Mesenchymal stem cell (in vitro differentiated cells and primary cell): ENCODE results near the gene NECTIN1.
A peak's percentile ranks its signal among the peaks of the same experiment; 100 is the strongest.

Experiments
- DNase-seq: peaks from one replicate; pipeline ENCODE4 v3.0.0-alpha.2; 2013
- H2AFZ ChIP-seq: one replicate; pipeline ENCODE4 v1.6.1; 2013; ENCODE audit warnings: low read depth, mild to moderate bottlenecking, control low read depth, inconsistent platforms, low read length, moderate library complexity
- H2AK5ac ChIP-seq: 2 replicates; pipeline ENCODE4 v1.6.1; 2013; ENCODE audit warnings: low read length, moderate library complexity, mild to moderate bottlenecking, inconsistent platforms; ENCODE audit not compliant: severe bottlenecking
- H2BK120ac ChIP-seq: one replicate; pipeline ENCODE4 v1.6.1; 2013; ENCODE audit warnings: low read depth, mild to moderate bottlenecking, inconsistent platforms, low read length, moderate library complexity
- H2BK12ac ChIP-seq, 2 experiments: one replicate each; pipeline ENCODE4 v1.6.1; 2013; ENCODE audit warnings: inconsistent platforms in 2 of 2, low read length in 2 of 2, mild to moderate bottlenecking in 2 of 2, moderate library complexity in 2 of 2, control low read depth in 1 of 2
- H2BK15ac ChIP-seq: one replicate; pipeline ENCODE4 v1.6.1; 2013; ENCODE audit warnings: mild to moderate bottlenecking, low read depth, inconsistent platforms; ENCODE audit not compliant: poor library complexity, severe bottlenecking
- H2BK5ac ChIP-seq: 2 replicates; pipeline ENCODE4 v1.6.1; 2013; ENCODE audit warnings: low read depth, mild to moderate bottlenecking, low read length, control low read depth, inconsistent platforms; ENCODE audit not compliant: poor library complexity, severe bottlenecking
- H3K14ac ChIP-seq, 2 experiments: one replicate each; pipeline ENCODE4 v1.6.1; 2013; ENCODE audit warnings: inconsistent platforms in 2 of 2, low read length in 2 of 2, control low read depth in 1 of 2, mild to moderate bottlenecking in 1 of 2, moderate library complexity in 1 of 2
- H3K18ac ChIP-seq, 2 experiments: one replicate each; pipeline ENCODE4 v1.6.1; 2013; ENCODE audit warnings: inconsistent platforms in 2 of 2, low read length in 2 of 2, control low read depth in 1 of 2, low read depth in 1 of 2, mild to moderate bottlenecking in 1 of 2
- H3K23ac ChIP-seq, 2 experiments: one replicate each; pipeline ENCODE4 v1.6.1; 2013; ENCODE audit warnings: inconsistent platforms in 2 of 2, low read length in 2 of 2, mild to moderate bottlenecking in 2 of 2, moderate library complexity in 2 of 2, control low read depth in 1 of 2
- H3K27ac ChIP-seq: 2 replicates; pipeline ENCODE4 v1.5.1; 2013; ENCODE audit warnings: mild to moderate bottlenecking, moderate library complexity, low read length, control low read depth, inconsistent platforms; ENCODE audit not compliant: poor library complexity, severe bottlenecking
- H3K27me3 ChIP-seq, 2 experiments: 2 replicates each; pipeline versions ENCODE4 v1.6.1 to v1.7.0; 2013; ENCODE audit warnings: low read length in 2 of 2, mild to moderate bottlenecking in 2 of 2, moderate library complexity in 2 of 2, control low read depth in 1 of 2, inconsistent platforms in 1 of 2; ENCODE audit not compliant: control insufficient read depth in 1 of 2, insufficient read depth in 1 of 2
- H3K36me3 ChIP-seq, 2 experiments: 2 replicates each; pipeline versions ENCODE4 v1.6.1 to v1.7.0; 2013; ENCODE audit warnings: low read length in 2 of 2, control low read depth in 1 of 2, inconsistent platforms in 1 of 2, low read depth in 1 of 2, mild to moderate bottlenecking in 1 of 2; ENCODE audit not compliant: insufficient read depth in 2 of 2, control insufficient read depth in 1 of 2
- H3K4ac ChIP-seq, 2 experiments: one replicate each; pipeline ENCODE4 v1.6.1; 2013; ENCODE audit warnings: inconsistent platforms in 2 of 2, low read length in 2 of 2, mild to moderate bottlenecking in 2 of 2, moderate library complexity in 2 of 2, control low read depth in 1 of 2, low read depth in 1 of 2
- H3K4me1 ChIP-seq: 2 replicates; pipeline ENCODE4 v1.6.1; 2013; ENCODE audit warnings: low read depth, low read length, control low read depth; ENCODE audit not compliant: control insufficient read depth, insufficient read depth
- H3K4me2 ChIP-seq: 2 replicates; pipeline ENCODE4 v1.6.1; 2013; ENCODE audit warnings: low read length, mild to moderate bottlenecking, inconsistent platforms; ENCODE audit not compliant: poor library complexity, severe bottlenecking
- H3K4me3 ChIP-seq, 2 experiments: 2 replicates each; pipeline versions ENCODE4 v1.5.1 to v1.7.0; 2013; ENCODE audit warnings: low read length in 2 of 2, mild to moderate bottlenecking in 2 of 2, control low read depth in 1 of 2, low read depth in 1 of 2; ENCODE audit not compliant: insufficient read depth in 1 of 2
- H3K79me1 ChIP-seq: replicated peaks from 2 replicates; pipeline ENCODE4 v1.6.1; 2013; ENCODE audit warnings: mild to moderate bottlenecking, control low read depth, low read length, inconsistent platforms; ENCODE audit not compliant: poor library complexity, severe bottlenecking
- H3K9ac ChIP-seq: 2 replicates; pipeline ENCODE4 v1.7.0; 2013; ENCODE audit warnings: mild to moderate bottlenecking, low read length, moderate library complexity
- H3K9me3 ChIP-seq: 2 replicates; pipeline ENCODE4 v1.7.0; 2013; ENCODE audit warnings: mild to moderate bottlenecking, low read length; ENCODE audit not compliant: control insufficient read depth
- H4K8ac ChIP-seq: one replicate; pipeline ENCODE4 v1.6.1; 2013; ENCODE audit warnings: inconsistent platforms, mild to moderate bottlenecking, low read length, moderate library complexity
- H4K91ac ChIP-seq: one replicate; pipeline ENCODE4 v1.6.1; 2013; ENCODE audit warnings: mild to moderate bottlenecking, low read length, inconsistent platforms
- WGBS: methylation state at CpG from one replicate; pipeline ENCODE4 v1.1.7; 2013; ENCODE audit warnings: mixed read lengths; 5-methylcytosine and 5-hydroxymethylcytosine counted together

Gene NECTIN1

GRCh38 chr11:119771172-119771770, 42.3 kb upstream of the NECTIN1 start:
- no peak overlapping the region for H2BK12ac ChIP-seq
- WGBS = 98% methylated on average over 6 of the region's 9 CpGs

GRCh38 chr11:119765628-119766027, 36.6 kb upstream of the NECTIN1 start:
- H3K4me2 ChIP-seq = no peak overlapping the region
- H2BK12ac ChIP-seq = no peak overlapping the region
- no peak overlapping the region for H4K91ac ChIP-seq
- peaks cover 5% of the 10 kb centered on the region for H3K4me1 ChIP-seq
- H3K9me3 ChIP-seq = peaks cover 29% of the 10 kb centered on the region
- H3K27me3 ChIP-seq = peaks cover 21 to 44% of the 10 kb centered on the region in 2 experiments
- H3K4me3 ChIP-seq = no peak overlapping the region
- peak overlapping the region in 1 of 2 experiments; percentile 42 for H3K23ac ChIP-seq
- H3K27ac ChIP-seq = no peak overlapping the region
- H2BK120ac ChIP-seq = no peak overlapping the region
- no peaks in the 10 kb centered on the region for H3K36me3 ChIP-seq
- no peak overlapping the region for H3K9ac ChIP-seq
- H2BK5ac ChIP-seq = no peak overlapping the region
- 75% methylated on average over 3 of the region's 4 CpGs for WGBS
- H3K79me1 ChIP-seq = no peaks in the 10 kb centered on the region
- no peak overlapping the region for H2BK15ac ChIP-seq
- no peak for DNase-seq
- H4K8ac ChIP-seq = no peak overlapping the region
- no peak overlapping the region for H3K14ac ChIP-seq
- H3K4ac ChIP-seq = no peak overlapping the region
- H3K18ac ChIP-seq = no peak overlapping the region
- no peak overlapping the region for H2AFZ ChIP-seq
- no peak overlapping the region for H2AK5ac ChIP-seq

More at GRCh38 chr11:119771172-119771770, 42.3 kb upstream of the NECTIN1 start:
- DNase-seq = no peak
- H3K79me1 ChIP-seq = no peaks in the 10 kb centered on the region
- no peak overlapping the region for H3K9ac ChIP-seq
- H2AFZ ChIP-seq = no peak overlapping the region
- H3K4me3 ChIP-seq = no peak overlapping the region
- H3K27me3 ChIP-seq = peaks cover 4 to 66% of the 10 kb centered on the region in 2 experiments
- H3K4me2 ChIP-seq = no peak overlapping the region
- peaks cover 29% of the 10 kb centered on the region for H3K9me3 ChIP-seq
- no peaks in the 10 kb centered on the region for H3K36me3 ChIP-seq
- no peak overlapping the region for H2BK120ac ChIP-seq
- no peak overlapping the region for H3K14ac ChIP-seq
- no peak overlapping the region for H3K4ac ChIP-seq
- no peaks in the 10 kb centered on the region for H3K4me1 ChIP-seq
- no peak overlapping the region for H3K18ac ChIP-seq
- H4K91ac ChIP-seq = no peak overlapping the region
- H2BK15ac ChIP-seq = no peak overlapping the region
- no peak overlapping the region for H4K8ac ChIP-seq
- H2AK5ac ChIP-seq = no peak overlapping the region
- no peak overlapping the region for H3K27ac ChIP-seq
- no peak overlapping the region for H2BK5ac ChIP-seq
- H3K23ac ChIP-seq = no peak overlapping the region

GRCh38 chr11:119764108-119764868, 35.3 kb upstream of the NECTIN1 start:
- peak overlapping the region; percentile 36 for H2BK15ac ChIP-seq
- 78% methylated on average over 5 of the region's 6 CpGs for WGBS
- peaks cover 7% of the 10 kb centered on the region for H3K4me1 ChIP-seq
- no peak overlapping the region for H2AFZ ChIP-seq
- no peak overlapping the region for H3K27ac ChIP-seq
- H2BK5ac ChIP-seq = no peak overlapping the region
- no peak overlapping the region for H3K14ac ChIP-seq
- H3K4me3 ChIP-seq = no peak overlapping the region
- peak overlapping the region; percentile 17 for H4K8ac ChIP-seq
- peaks cover 27% of the 10 kb centered on the region for H3K9me3 ChIP-seq
- no peak for DNase-seq
- no peaks in the 10 kb centered on the region for H3K79me1 ChIP-seq
- H3K23ac ChIP-seq = no peak overlapping the region
- H4K91ac ChIP-seq = no peak overlapping the region
- no peak overlapping the region for H2AK5ac ChIP-seq
- H2BK12ac ChIP-seq = no peak overlapping the region
- peaks cover 24 to 36% of the 10 kb centered on the region in 2 experiments for H3K27me3 ChIP-seq
- no peak overlapping the region for H2BK120ac ChIP-seq
- H3K4ac ChIP-seq = no peak overlapping the region
- peak overlapping the region; percentile 17 for H3K9ac ChIP-seq
- no peak overlapping the region for H3K4me2 ChIP-seq
- H3K18ac ChIP-seq = no peak overlapping the region
- H3K36me3 ChIP-seq = no peaks in the 10 kb centered on the region

- H3K9ac ChIP-seq = no peak overlapping the region
- H2BK12ac ChIP-seq = no peak overlapping the region
- no peaks in the 10 kb centered on the region for H3K36me3 ChIP-seq
- no peak overlapping the region for H2AK5ac ChIP-seq
- peak overlapping the region in 1 of 2 experiments; percentile 2 for H3K14ac ChIP-seq
- H2AFZ ChIP-seq = no peak overlapping the region
- H4K91ac ChIP-seq = no peak overlapping the region
- no peak overlapping the region for H2BK5ac ChIP-seq
- H3K4me2 ChIP-seq = no peak overlapping the region
- H3K27me3 ChIP-seq = peaks cover 24 to 29% of the 10 kb centered on the region in 2 experiments
- no peak overlapping the region for H3K4me3 ChIP-seq
- no peak overlapping the region for H3K4ac ChIP-seq
- WGBS = 85% methylated on average over 11 of the region's 11 CpGs
- H3K23ac ChIP-seq = no peak overlapping the region
- no peak overlapping the region for H3K27ac ChIP-seq
- no peak overlapping the region for H4K8ac ChIP-seq
- DNase-seq = no peak
- H3K79me1 ChIP-seq = no peaks in the 10 kb centered on the region
- H2BK15ac ChIP-seq = no peak overlapping the region
- H3K9me3 ChIP-seq = peaks cover 16% of the 10 kb centered on the region
- no peak overlapping the region for H3K18ac ChIP-seq
- peaks cover 8% of the 10 kb centered on the region for H3K4me1 ChIP-seq
- no peak overlapping the region for H2BK120ac ChIP-seq
Measured at GRCh38 chr11:119763071-119763728, 34.2 kb upstream of the NECTIN1 start.
